SU-DHL-6 (cell line): ENCODE results near the gene MEA1.

Experiments used
- CTCF ChIP-seq: fragments of 200-600 bp; sonication (generic); IDR thresholded peaks from one replicate; pipeline ENCODE4 v1.5.1; 2017; ENCODE audit warnings: antibody characterized with exemption, mild to moderate bottlenecking, low read length, moderate library complexity; ENCODE audit not compliant: insufficient read depth, poor library complexity, severe bottlenecking
- EZH2phosphoT487 ChIP-seq: fragments of 200-600 bp; sonication (generic), shearing (Covaris generic); conservative IDR thresholded peaks from 2 replicates; pipeline ENCODE4 v1.6.1; 2018; ENCODE audit warnings: mild to moderate bottlenecking, antibody characterized with exemption, low read length, moderate library complexity, mixed read lengths

- TF ChIP-seq CTCF (no peak), EZH2phosphoT487 (no peak)
Measured at GRCh38 chr6:43032326-43032725, 18.6 kb upstream of the MEA1 start.
